CD14-positive monocyte (primary cell): ENCODE measurements around the gene SMTNL1. TPM values are rescaled to one million over a fixed set of nuclear protein-coding genes. Genes with fewer than 3 reads are reported as not detected.

Source experiments
- DNase-seq, 3 donors: peaks; one replicate each; pipeline ENCODE4 v3.0.0-alpha.2; 2011 to 2022
- H2AFZ ChIP-seq: 2 replicates; pipeline ENCODE4 v1.6.0; 2012; ENCODE audit warnings: mild to moderate bottlenecking, low read depth, low read length, inconsistent platforms; ENCODE audit not compliant: insufficient read depth, poor library complexity, severe bottlenecking
- H3K27ac ChIP-seq, 2 donors: 1 replicate in 1 of 2; 2 replicates in 1 of 2; pipeline ENCODE4 v1.5.1; 2012 to 2013; ENCODE audit warnings: low read length in 2 of 2, control low read depth in 1 of 2, inconsistent platforms in 1 of 2, low read depth in 1 of 2, mild to moderate bottlenecking in 1 of 2
- H3K27me3 ChIP-seq, 2 donors: one replicate each; pipeline versions ENCODE4 v1.6.0 to v1.6.1; 2011 to 2013; ENCODE audit warnings: low read length in 2 of 2; ENCODE audit not compliant: control insufficient read depth in 2 of 2, insufficient read depth in 2 of 2
- H3K36me3 ChIP-seq, 2 donors: replicated peaks in 1 of 2; 1 replicate in 1 of 2; 2 replicates in 1 of 2; pipeline versions ENCODE4 v1.5.1 to v1.6.1; 2012 to 2013; ENCODE audit warnings: low read length in 2 of 2, control low read depth in 1 of 2, inconsistent platforms in 1 of 2, mild to moderate bottlenecking in 1 of 2; ENCODE audit not compliant: insufficient read depth in 2 of 2, control insufficient read depth in 1 of 2
- H3K4me1 ChIP-seq, 2 donors: 1 replicate in 1 of 2; 2 replicates in 1 of 2; pipeline versions ENCODE4 v1.5.1 to v1.6.1; 2012 to 2013; ENCODE audit warnings: low read length in 2 of 2, control low read depth in 1 of 2, inconsistent platforms in 1 of 2, mild to moderate bottlenecking in 1 of 2, moderate library complexity in 1 of 2; ENCODE audit not compliant: insufficient read depth in 2 of 2, control insufficient read depth in 1 of 2
- H3K4me2 ChIP-seq: replicated peaks from 2 replicates; pipeline ENCODE3; 2012; ENCODE audit warnings: low read length, moderate library complexity, mild to moderate bottlenecking; ENCODE audit not compliant: poor library complexity, severe bottlenecking; ENCODE audit errors: extremely low read depth
- H3K4me3 ChIP-seq, 3 experiments: fragments of 200-600 bp in 1 of 3; sonication (generic) in 1 of 3; replicated peaks in 1 of 3; 1 replicate in 2 of 3; 2 replicates in 1 of 3; pipeline ENCODE4 v1.5.1; 2011 to 2013; ENCODE audit warnings: low read length in 3 of 3, mild to moderate bottlenecking in 3 of 3, control low read depth in 2 of 3, low read depth in 2 of 3, inconsistent platforms in 1 of 3, moderate library complexity in 1 of 3
- H3K79me2 ChIP-seq: 2 replicates; pipeline ENCODE4 v1.6.0; 2012; ENCODE audit warnings: mild to moderate bottlenecking, control low read depth, inconsistent platforms, low read length, moderate library complexity; ENCODE audit not compliant: insufficient read depth
- H3K9ac ChIP-seq: 2 replicates; pipeline ENCODE4 v1.6.0; 2017; ENCODE audit warnings: low read length, mild to moderate bottlenecking; ENCODE audit not compliant: insufficient read depth, poor library complexity, severe bottlenecking
- H3K9me3 ChIP-seq, 2 donors: replicated peaks in 1 of 2; 1 replicate in 1 of 2; 2 replicates in 1 of 2; pipeline versions ENCODE4 v1.5.1 to v1.6.1; 2012 to 2013; ENCODE audit warnings: low read length in 2 of 2, control low read depth in 1 of 2; ENCODE audit not compliant: control insufficient read depth in 1 of 2, insufficient read depth in 1 of 2
- H4K20me1 ChIP-seq: 2 replicates; pipeline ENCODE4 v1.6.0; 2012; ENCODE audit warnings: mild to moderate bottlenecking, low read length, control low read depth, moderate library complexity; ENCODE audit not compliant: insufficient read depth
- H3K27ac Mint-ChIP-seq, 7 donors: one replicate each; pipeline ENCODE4 v1.8.0; 2020; ENCODE audit warnings: mild to moderate bottlenecking in 7 of 7, mixed read lengths in 7 of 7, moderate library complexity in 6 of 7, inconsistent platforms in 2 of 7
- H3K27me3 Mint-ChIP-seq, 3 donors: one replicate each; pipeline ENCODE4 v1.8.0; 2021 to 2022; ENCODE audit warnings: low read depth in 3 of 3, mild to moderate bottlenecking in 3 of 3, mixed read lengths in 3 of 3, moderate library complexity in 3 of 3, inconsistent platforms in 1 of 3
- H3K36me3 Mint-ChIP-seq, 2 donors: one replicate each; pipeline ENCODE4 v1.8.0; 2020; ENCODE audit warnings: mixed read lengths in 2 of 2, inconsistent platforms in 1 of 2, mild to moderate bottlenecking in 1 of 2
- H3K4me1 Mint-ChIP-seq: one replicate; pipeline ENCODE4 v1.8.0; 2020; ENCODE audit warnings: mild to moderate bottlenecking, mixed read lengths
- H3K4me3 Mint-ChIP-seq, 2 donors: one replicate each; pipeline ENCODE4 v1.8.0; 2020; ENCODE audit warnings: mild to moderate bottlenecking in 2 of 2, mixed read lengths in 2 of 2, moderate library complexity in 1 of 2
- H3K9me3 Mint-ChIP-seq, 7 donors: one replicate each; pipeline ENCODE4 v1.8.0; 2020 to 2022; ENCODE audit warnings: mixed read lengths in 7 of 7, mild to moderate bottlenecking in 6 of 7, moderate library complexity in 6 of 7, inconsistent platforms in 2 of 7
- WGBS: methylation state at CpG from one replicate; pipeline ENCODE4 v1.1.5; 2013; ENCODE audit warnings: missing lambda C conversion rate; ENCODE audit not compliant: insufficient coverage; 5-methylcytosine and 5-hydroxymethylcytosine counted together
- intact Hi-C, 2 donors: fragments of 100-400 bp; cut with micrococcal nuclease; formaldehyde crosslinking; loops; one replicate each; pipeline versions ENCODE4 v1.15.0 to v1.15.1; 2023
- polyA plus RNA-seq, 3 donors: library from polyadenylated mRNA; depleted of rRNA in 1 of 3; unstranded in 2 of 3; stranded (reverse) in 1 of 3; fragments of 300-500 nt in 2 of 3; fragments of >200 nt in 1 of 3; fragmentation: Illumina TruSeq in 2 of 3; gene quantifications; 1 replicate in 2 of 3; 2 replicates in 1 of 3; pipeline ENCODE4 v1.2.3, GENCODE V29; 2012 to 2021
- TF ChIP-seq, protein P1 (sequence below): fragments of 200-600 bp; IDR thresholded peaks from one replicate; pipeline ENCODE4 v1.8.0; 2022; ENCODE audit warnings: antibody characterized with exemption, mild to moderate bottlenecking

The SMTNL1 gene
- polyA plus RNA-seq, 3 donors = not detected

DNA sequence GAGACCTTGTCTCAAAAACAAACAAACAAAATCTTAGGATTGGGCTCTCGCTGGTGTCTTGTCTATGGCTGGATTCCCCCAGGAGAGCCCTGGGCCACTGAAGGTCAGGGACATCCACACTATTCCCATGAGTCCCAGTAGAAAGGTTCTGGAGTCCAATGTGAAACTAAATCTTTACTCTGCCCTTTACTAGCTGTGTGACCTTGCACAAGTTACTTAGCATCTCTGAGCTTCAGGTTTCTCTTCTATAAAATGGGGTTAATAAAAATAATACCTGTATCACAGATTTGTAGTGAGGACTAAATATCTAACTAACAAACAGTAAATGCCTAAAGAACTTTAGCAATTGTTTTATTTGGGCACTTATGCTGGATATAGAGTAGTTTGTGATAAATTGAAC is 30.9 kb upstream of the SMTNL1 start:
- peaks cover 0 to 2% (median 0%) of the 10 kb centered on the region in 7 donors for H3K9me3 Mint-ChIP-seq
- Histone ChIP-seq H4K20me1 (no peaks in the 10 kb centered on the region), H3K4me3 (no peak overlapping the region), H2AFZ (no peak overlapping the region), H3K79me2 (peaks cover 12% of the 10 kb centered on the region), H3K27me3 (no peaks in the 10 kb centered on the region), H3K4me1 (no peaks in the 10 kb centered on the region), H3K36me3 (peaks cover 3 to 18% of the 10 kb centered on the region in 2 donors), H3K9ac (no peak overlapping the region), H3K9me3 (no peaks in the 10 kb centered on the region), H3K4me2 (no peak overlapping the region), H3K27ac (no peak overlapping the region)
- no peak overlapping the region for H3K4me3 Mint-ChIP-seq
- TF ChIP-seq, protein P1, sequence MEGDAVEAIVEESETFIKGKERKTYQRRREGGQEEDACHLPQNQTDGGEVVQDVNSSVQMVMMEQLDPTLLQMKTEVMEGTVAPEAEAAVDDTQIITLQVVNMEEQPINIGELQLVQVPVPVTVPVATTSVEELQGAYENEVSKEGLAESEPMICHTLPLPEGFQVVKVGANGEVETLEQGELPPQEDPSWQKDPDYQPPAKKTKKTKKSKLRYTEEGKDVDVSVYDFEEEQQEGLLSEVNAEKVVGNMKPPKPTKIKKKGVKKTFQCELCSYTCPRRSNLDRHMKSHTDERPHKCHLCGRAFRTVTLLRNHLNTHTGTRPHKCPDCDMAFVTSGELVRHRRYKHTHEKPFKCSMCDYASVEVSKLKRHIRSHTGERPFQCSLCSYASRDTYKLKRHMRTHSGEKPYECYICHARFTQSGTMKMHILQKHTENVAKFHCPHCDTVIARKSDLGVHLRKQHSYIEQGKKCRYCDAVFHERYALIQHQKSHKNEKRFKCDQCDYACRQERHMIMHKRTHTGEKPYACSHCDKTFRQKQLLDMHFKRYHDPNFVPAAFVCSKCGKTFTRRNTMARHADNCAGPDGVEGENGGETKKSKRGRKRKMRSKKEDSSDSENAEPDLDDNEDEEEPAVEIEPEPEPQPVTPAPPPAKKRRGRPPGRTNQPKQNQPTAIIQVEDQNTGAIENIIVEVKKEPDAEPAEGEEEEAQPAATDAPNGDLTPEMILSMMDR = no peak
- intact Hi-C loops = no loop called here
- no peak for DNase-seq
- no peak overlapping the region for H3K27ac Mint-ChIP-seq
- no CpG with 5 or more reads among the region's 1 CpG for WGBS
- no peaks in the 10 kb centered on the region for H3K27me3 Mint-ChIP-seq
- no peaks in the 10 kb centered on the region for H3K4me1 Mint-ChIP-seq
- peaks cover 12 to 25% of the 10 kb centered on the region in 2 donors for H3K36me3 Mint-ChIP-seq

DNA sequence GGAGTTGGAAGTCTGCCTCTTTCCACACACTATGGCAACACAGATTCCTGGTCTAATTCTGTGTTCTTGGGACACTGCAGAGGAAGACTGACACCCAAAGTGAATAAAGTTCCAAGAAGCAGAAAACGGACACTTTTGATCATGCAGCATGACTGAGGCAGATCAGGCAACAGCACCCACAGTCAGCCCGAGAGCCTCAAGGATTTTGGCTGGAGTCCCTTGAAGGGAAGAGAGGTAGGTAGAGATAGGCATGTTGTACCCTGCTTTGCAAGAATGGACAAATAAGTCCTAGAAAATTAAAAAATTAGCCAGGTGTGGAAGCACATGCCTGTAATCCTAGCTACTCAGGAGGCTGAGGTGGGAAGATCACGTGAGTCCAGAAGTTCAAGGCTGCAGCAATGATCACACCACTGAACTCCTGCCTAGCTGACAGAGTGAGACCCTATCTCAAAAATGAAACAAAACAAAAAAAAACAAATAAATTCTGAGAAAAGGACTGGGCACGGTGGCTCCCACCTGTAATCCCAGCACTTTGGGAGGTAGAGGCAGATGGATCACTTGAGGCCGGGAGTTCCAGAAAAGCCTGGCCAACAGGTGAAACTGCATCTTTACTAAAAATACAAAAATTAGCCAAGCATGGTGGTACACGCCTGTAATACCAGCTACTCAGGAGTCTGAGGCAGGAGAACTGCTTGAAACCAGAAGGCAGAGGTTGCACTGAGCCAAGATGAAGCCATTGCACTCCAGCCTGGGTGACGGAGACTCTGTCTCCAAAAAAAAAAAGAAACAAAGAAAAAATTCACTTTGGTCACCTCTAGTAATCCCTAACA is 28.8 kb upstream of the SMTNL1 start:
- H3K9me3 Mint-ChIP-seq = peaks cover 0 to 3% (median 0%) of the 10 kb centered on the region in 7 donors
- Histone ChIP-seq H3K4me1 (peaks cover 0 to 1% of the 10 kb centered on the region in 2 donors), H3K27ac (no peak overlapping the region), H3K9ac (no peak overlapping the region), H2AFZ (no peak overlapping the region), H3K79me2 (peaks cover 12% of the 10 kb centered on the region), H3K27me3 (no peaks in the 10 kb centered on the region), H3K4me3 (no peak overlapping the region), H3K4me2 (no peak overlapping the region), H3K9me3 (no peaks in the 10 kb centered on the region), H4K20me1 (no peaks in the 10 kb centered on the region), H3K36me3 (peaks cover 0 to 11% of the 10 kb centered on the region in 2 donors)
- no peak overlapping the region for H3K4me3 Mint-ChIP-seq
- intact Hi-C loops = no loop called here
- H3K27ac Mint-ChIP-seq = no peak overlapping the region
- WGBS = 94% methylated on average over 3 of the region's 7 CpGs
- no peak for DNase-seq
- peaks cover 6 to 16% of the 10 kb centered on the region in 2 donors for H3K36me3 Mint-ChIP-seq
- H3K4me1 Mint-ChIP-seq = peaks cover 8% of the 10 kb centered on the region
- no peaks in the 10 kb centered on the region for H3K27me3 Mint-ChIP-seq
- TF ChIP-seq, protein P1 = no peak
